ENCODE measurements around the gene RBM15. TPM values are rescaled to one million over a fixed set of nuclear protein-coding genes. Genes with fewer than 3 reads are reported as not detected.

RBM15 gene
- 10 to 100 TPM; 27.8 to 44.9 (median 30.2) TPM for total RNA-seq

- H3K36me3 ChIP-seq, result peaks cover 0 to 5% of the 10 kb centered on the region in 2 donors
- DNase-seq, result peak; percentile 99 to 100
- peak; percentile 74 to 82 for ATAC-seq
- no peak for TF ChIP-seq POLR2A (IDR thresholded peaks at IDR 0.05)
- no peak for TF ChIP-seq CTCF (IDR thresholded peaks at IDR 0.05 in 4 of 5, conservative IDR thresholded peaks at IDR 0.05 in 1 of 5)
- peaks cover 45 to 51% of the 10 kb centered on the region in 2 donors for H3K4me1 ChIP-seq
- in situ Hi-C loops (cut with MboI; ENCODE audit: low sequenced_read_pairs in 4 of 4), result loop anchor here in 3 of 4 donors (5.0 to 25.0 kb wide), 4 partner anchors 68 to 302 kb away; partner anchors contain the start of genes LAMTOR5 (in 1 of the 3) and STRIP1 (in 1 of the 3)
- intact Hi-C loops (cut with DNase I; ENCODE audit: low total_unique reads), result loop anchor here (1.0 to 10.0 kb wide), 3 partner anchors 68 to 344 kb away; partner anchors contain the start of genes LAMTOR5 and STRIP1
- H3K27me3 ChIP-seq, result no peaks in the 10 kb centered on the region
- no peaks in the 10 kb centered on the region for H3K9me3 ChIP-seq
- H3K4me3 ChIP-seq, result peak within 1 kb of the TSS; percentile 78 to 88 (median 84)
- peak within 1 kb of the TSS; percentile 93 to 99 (median 96) for H3K27ac ChIP-seq
Observed at GRCh38 chr1:110338886-110339406, at the start of gene RBM15. Gene RBM15 (plus strand): TSS chr1:110339377. CDS start chr1:110339406, 29 bp downstream.

- H3K4me3 ChIP-seq, result no peak overlapping the region
- DNase-seq (no peak), ATAC-seq (no peak)
- H3K27me3 ChIP-seq, result no peaks in the 10 kb centered on the region
- intact Hi-C loops (cut with DNase I; ENCODE audit: low total_unique reads), result no loop called here
- H3K9me3 ChIP-seq, result no peaks in the 10 kb centered on the region
- no peaks in the 10 kb centered on the region for H3K36me3 ChIP-seq
- in situ Hi-C loops (cut with MboI; ENCODE audit: low sequenced_read_pairs in 4 of 4), result no loop called here
- H3K27ac ChIP-seq, result no peak overlapping the region
- H3K4me1 ChIP-seq, result no peaks in the 10 kb centered on the region
- no peak for TF ChIP-seq CTCF (IDR thresholded peaks at IDR 0.05 in 4 of 5, conservative IDR thresholded peaks at IDR 0.05 in 1 of 5)
- no peak for TF ChIP-seq POLR2A (IDR thresholded peaks at IDR 0.05)
Observed at GRCh38 chr1:110291241-110292030, 47.7 kb upstream of the RBM15 start.

GRCh38 chr1:110292031-110292741, 47.0 kb upstream of the RBM15 start:
- Histone ChIP-seq H3K9me3 (no peaks in the 10 kb centered on the region), H3K4me1 (no peaks in the 10 kb centered on the region), H3K27ac (no peak overlapping the region), H3K4me3 (no peak overlapping the region), H3K27me3 (no peaks in the 10 kb centered on the region), H3K36me3 (no peaks in the 10 kb centered on the region)
- ATAC-seq (peak in 1 of 2 donors; percentile 73), DNase-seq (no peak)
- TF ChIP-seq CTCF (IDR thresholded peaks at IDR 0.05 in 4 of 5, conservative IDR thresholded peaks at IDR 0.05 in 1 of 5) (no peak), POLR2A (IDR thresholded peaks at IDR 0.05) (no peak)
- in situ Hi-C loops (cut with MboI; ENCODE audit: low sequenced_read_pairs in 4 of 4) (no loop called here), intact Hi-C loops (cut with DNase I; ENCODE audit: low total_unique reads) (no loop called here)

GRCh38 chr1:110293601-110294104, 45.5 kb upstream of the RBM15 start:
- no peak for TF ChIP-seq POLR2A (IDR thresholded peaks at IDR 0.05)
- TF ChIP-seq CTCF (IDR thresholded peaks at IDR 0.05 in 4 of 5, conservative IDR thresholded peaks at IDR 0.05 in 1 of 5), result no peak
- no peak overlapping the region for H3K4me3 ChIP-seq
- no peaks in the 10 kb centered on the region for H3K27me3 ChIP-seq
- ATAC-seq (no peak), DNase-seq (no peak)
- in situ Hi-C loops (cut with MboI; ENCODE audit: low sequenced_read_pairs in 4 of 4) (no loop called here), intact Hi-C loops (cut with DNase I; ENCODE audit: low total_unique reads) (no loop called here)
- no peaks in the 10 kb centered on the region for H3K4me1 ChIP-seq
- H3K9me3 ChIP-seq, result no peaks in the 10 kb centered on the region
- no peak overlapping the region for H3K27ac ChIP-seq
- H3K36me3 ChIP-seq, result no peaks in the 10 kb centered on the region

All from gastrocnemius medialis (tissue), 4 donors.